T-helper 17 cell (primary cell): ENCODE data around the gene PEX5L. TPM values are rescaled to one million over a fixed set of nuclear protein-coding genes. Genes with fewer than 3 reads are reported as not detected.
"Not testable (repeated sequence)": the region's sequence is repeated elsewhere in the genome, so short reads cannot be mapped to it uniquely, and the experiment has no call there.

Experiments used
- ATAC-seq: fragments of 150-1000 bp; cut with Tn5 transposase; 2 replicates; pipeline ENCODE4 v1.10.0; 2021; ENCODE audit warnings: mild to moderate bottlenecking, moderate library complexity
- DNase-seq, 3 donors: peaks; one replicate each; pipeline versions ENCODE4 v3.0.0 to v3.0.0-alpha.2; 2020 to 2021
- H3K9me3 ChIP-seq: one replicate; pipeline ENCODE4 v1.7.0; 2013; ENCODE audit warnings: low read length, mild to moderate bottlenecking; ENCODE audit not compliant: control insufficient read depth, poor library complexity, severe bottlenecking
- H3K27ac Mint-ChIP-seq: one replicate; pipeline ENCODE4 v1.8.0; 2022; ENCODE audit warnings: mild to moderate bottlenecking, moderate library complexity, mixed read lengths
- H3K27me3 Mint-ChIP-seq: one replicate; pipeline ENCODE4 v1.8.0; 2022; ENCODE audit warnings: mixed read lengths
- H3K36me3 Mint-ChIP-seq: one replicate; pipeline ENCODE4 v1.8.0; 2022; ENCODE audit warnings: low read depth, mixed read lengths
- H3K4me1 Mint-ChIP-seq: one replicate; pipeline ENCODE4 v1.8.0; 2022; ENCODE audit warnings: mild to moderate bottlenecking, mixed read lengths
- H3K4me3 Mint-ChIP-seq: one replicate; pipeline ENCODE4 v1.8.0; 2022; ENCODE audit warnings: mild to moderate bottlenecking, moderate library complexity, mixed read lengths
- total RNA-seq, 4 donors: library from RNA in 2 of 4; stranded (reverse) in 2 of 4; gene quantifications; one replicate each; pipeline ENCODE4 v1.2.3 and lab custom pipeline; 2022 to 2026

Gene PEX5L
- total RNA-seq = not detected
- 0 reads per million in 2 donors for total RNA-seq (lab: John Stamatoyannopoulos, UW)

GRCh38 chr3:180036671-180037455 lies at the start of gene PEX5L:
Gene PEX5L, minus strand, starts transcription at chr3:180036937. Its CDS starts 338 bp downstream, at chr3:180036599.
- Mint-ChIP-seq H3K4me3 (peak within 1 kb of the TSS; percentile 79), H3K27me3 (peaks cover 63% of the 10 kb centered on the region), H3K27ac (no peak within 1 kb of the TSS), H3K36me3 (no peaks in the 10 kb centered on the region), H3K4me1 (peaks cover 3% of the 10 kb centered on the region)
- H3K9me3 ChIP-seq = no peaks in the 10 kb centered on the region
- ATAC-seq = no peak
- DNase-seq = no peak

GRCh38 chr3:180085122-180085710 lies 48.5 kb upstream of the PEX5L start:
- H3K27ac Mint-ChIP-seq = no peak overlapping the region
- no peaks in the 10 kb centered on the region for H3K27me3 Mint-ChIP-seq
- no peaks in the 10 kb centered on the region for H3K4me1 Mint-ChIP-seq
- H3K36me3 Mint-ChIP-seq = no peaks in the 10 kb centered on the region
- H3K9me3 ChIP-seq = no peaks in the 10 kb centered on the region
- ATAC-seq (no peak), DNase-seq (no peak)
- no peak overlapping the region for H3K4me3 Mint-ChIP-seq

GRCh38 chr3:180082699-180083098 lies 46.0 kb upstream of the PEX5L start:
- ATAC-seq (no peak), DNase-seq (no peak)
- Mint-ChIP-seq H3K36me3 (no peaks in the 10 kb centered on the region), H3K4me3 (no peak overlapping the region), H3K27ac (no peak overlapping the region), H3K4me1 (no peaks in the 10 kb centered on the region), H3K27me3 (no peaks in the 10 kb centered on the region)
- H3K9me3 ChIP-seq = no peaks in the 10 kb centered on the region

- DNase-seq (no peak), ATAC-seq (no peak)
- no peaks in the 10 kb centered on the region for H3K9me3 ChIP-seq
- Mint-ChIP-seq H3K4me3 (no peak overlapping the region), H3K4me1 (no peaks in the 10 kb centered on the region), H3K36me3 (no peaks in the 10 kb centered on the region), H3K27ac (no peak overlapping the region), H3K27me3 (no peaks in the 10 kb centered on the region)
Measured at GRCh38 chr3:180078592-180078991, 41.9 kb upstream of the PEX5L start.

- no peak overlapping the region for H3K27ac Mint-ChIP-seq
- H3K4me3 Mint-ChIP-seq = no peak overlapping the region
- H3K9me3 ChIP-seq = no peaks in the 10 kb centered on the region
- ATAC-seq (no peak), DNase-seq (no peak)
- H3K4me1 Mint-ChIP-seq = no peaks in the 10 kb centered on the region
- H3K27me3 Mint-ChIP-seq = no peaks in the 10 kb centered on the region
- no peaks in the 10 kb centered on the region for H3K36me3 Mint-ChIP-seq
Measured at GRCh38 chr3:180073561-180073960, 36.8 kb upstream of the PEX5L start.

- Mint-ChIP-seq H3K36me3 (no peaks in the 10 kb centered on the region), H3K4me3 (no peak overlapping the region), H3K4me1 (no peaks in the 10 kb centered on the region), H3K27me3 (no peaks in the 10 kb centered on the region), H3K27ac (no peak overlapping the region)
- no peaks in the 10 kb centered on the region for H3K9me3 ChIP-seq
- no peak for ATAC-seq
- DNase-seq = no peak
Measured at GRCh38 chr3:180072786-180073185, 36.0 kb upstream of the PEX5L start.

GRCh38 chr3:180070925-180071324 lies 34.2 kb upstream of the PEX5L start:
- no peak for ATAC-seq
- Mint-ChIP-seq H3K27me3 (no peaks in the 10 kb centered on the region), H3K27ac (no peak overlapping the region), H3K4me3 (no peak overlapping the region), H3K4me1 (no peaks in the 10 kb centered on the region), H3K36me3 (no peaks in the 10 kb centered on the region)
- DNase-seq = no peak
- H3K9me3 ChIP-seq = no peaks in the 10 kb centered on the region

GRCh38 chr3:180068023-180068422 lies 31.3 kb upstream of the PEX5L start:
- Mint-ChIP-seq H3K36me3 (no peaks in the 10 kb centered on the region), H3K27ac (no peak overlapping the region), H3K4me1 (no peaks in the 10 kb centered on the region), H3K4me3 (no peak overlapping the region), H3K27me3 (peaks cover 6% of the 10 kb centered on the region)
- ATAC-seq = no peak
- DNase-seq = no peak
- no peaks in the 10 kb centered on the region for H3K9me3 ChIP-seq

- H3K9me3 ChIP-seq = no peaks in the 10 kb centered on the region
- Mint-ChIP-seq H3K36me3 (no peaks in the 10 kb centered on the region), H3K27ac (no peak overlapping the region), H3K4me3 (no peak overlapping the region), H3K4me1 (no peaks in the 10 kb centered on the region), H3K27me3 (peaks cover 6% of the 10 kb centered on the region)
- ATAC-seq (no peak), DNase-seq (no peak)
Measured at GRCh38 chr3:180066598-180066997, 29.9 kb upstream of the PEX5L start.

GRCh38 chr3:180063783-180064182 lies 27.0 kb upstream of the PEX5L start:
- Mint-ChIP-seq H3K27ac (no peak overlapping the region), H3K36me3 (no peaks in the 10 kb centered on the region), H3K4me1 (no peaks in the 10 kb centered on the region), H3K4me3 (no peak overlapping the region), H3K27me3 (peaks cover 6% of the 10 kb centered on the region)
- H3K9me3 ChIP-seq = no peaks in the 10 kb centered on the region
- DNase-seq (no peak), ATAC-seq (no peak)

GRCh38 chr3:180062771-180063170 lies 26.0 kb upstream of the PEX5L start:
- no peak overlapping the region for H3K27ac Mint-ChIP-seq
- no peak overlapping the region for H3K4me3 Mint-ChIP-seq
- H3K9me3 ChIP-seq = no peaks in the 10 kb centered on the region
- no peak for DNase-seq
- H3K4me1 Mint-ChIP-seq = no peaks in the 10 kb centered on the region
- peaks cover 6% of the 10 kb centered on the region for H3K27me3 Mint-ChIP-seq
- no peaks in the 10 kb centered on the region for H3K36me3 Mint-ChIP-seq
- ATAC-seq = no peak

- Mint-ChIP-seq H3K4me3 (no peak overlapping the region), H3K27ac (no peak overlapping the region), H3K27me3 (peaks cover 6% of the 10 kb centered on the region), H3K4me1 (no peaks in the 10 kb centered on the region), H3K36me3 (no peaks in the 10 kb centered on the region)
- DNase-seq = no peak
- ATAC-seq = no peak
- no peaks in the 10 kb centered on the region for H3K9me3 ChIP-seq
Measured at GRCh38 chr3:180059356-180059755, 22.6 kb upstream of the PEX5L start.

- no peak overlapping the region for H3K27ac Mint-ChIP-seq
- no peaks in the 10 kb centered on the region for H3K27me3 Mint-ChIP-seq
- H3K36me3 Mint-ChIP-seq = no peaks in the 10 kb centered on the region
- DNase-seq (no peak), ATAC-seq (no peak)
- H3K9me3 ChIP-seq = no peaks in the 10 kb centered on the region
- H3K4me3 Mint-ChIP-seq = no peak overlapping the region
- no peaks in the 10 kb centered on the region for H3K4me1 Mint-ChIP-seq
Measured at GRCh38 chr3:180058238-180058637, 21.5 kb upstream of the PEX5L start.

GRCh38 chr3:180055656-180056055 lies 18.9 kb upstream of the PEX5L start:
- not testable (repeated sequence) for H3K36me3 Mint-ChIP-seq, ATAC-seq, H3K9me3 ChIP-seq, H3K4me1 Mint-ChIP-seq, H3K27ac Mint-ChIP-seq, H3K27me3 Mint-ChIP-seq, DNase-seq
- H3K4me3 Mint-ChIP-seq = peak overlapping the region; percentile 41
